H1 (cell line): ENCODE data around the gene STAT5A. TPM values are rescaled to one million over a fixed set of nuclear protein-coding genes. Genes with fewer than 3 reads are reported as not detected.

Experiments
- POLR2AphosphoS5 ChIP-seq: IDR thresholded peaks from 2 replicates; pipeline ENCODE4 v1.6.1; 2011; ENCODE audit warnings: low read depth, low read length
- RAD21 ChIP-seq, 2 experiments: IDR thresholded peaks in 1 of 2; conservative IDR thresholded peaks in 1 of 2; 2 replicates each; pipeline ENCODE4 v1.6.1; 2011; ENCODE audit warnings: low read depth in 2 of 2, low read length in 2 of 2, improper control_type of control experiment in 1 of 2, inconsistent platforms in 1 of 2, mild to moderate bottlenecking in 1 of 2, moderate library complexity in 1 of 2
- SAP30 ChIP-seq: fragments of 300-600 bp; sonication (generic); IDR thresholded peaks from 2 replicates; pipeline ENCODE4 v1.7.1; 2012; ENCODE audit warnings: low read length, moderate library complexity, mild to moderate bottlenecking, inconsistent platforms; ENCODE audit not compliant: insufficient read depth, insufficient replicate concordance
- polyA plus RNA-seq, 7 experiments: library from polyadenylated mRNA; depleted of rRNA in 3 of 7; stranded (reverse) in 5 of 7; unstranded in 2 of 7; fragments of >200 nt in 5 of 7; fragments of 200-250 nt in 2 of 7; gene quantifications; 1 replicate in 5 of 7; 2 replicates in 1 of 7; 4 replicates in 1 of 7; pipeline versions ENCODE4 v1.2.1 to v1.2.3, GENCODE V29; 2011 to 2013; ENCODE audit warnings: missing spikeins in 2 of 7, mixed read lengths in 2 of 7
- total RNA-seq: library from RNA; stranded (reverse); fragmentation: NEBNext Ultra II Directional; extraction: Animal tissue kit (Norgen Biotek cat#: 25700); gene quantifications from 2 replicates; pipeline ENCODE4 v1.2.1, GENCODE V29; 2021
- TF ChIP-seq, protein P1 (sequence below): fragments of 300-600 bp; sonication (generic); IDR thresholded peaks from 2 replicates; pipeline ENCODE4 v1.7.1; 2012; ENCODE audit warnings: low read length, moderate library complexity, mild to moderate bottlenecking, inconsistent platforms; ENCODE audit not compliant: insufficient replicate concordance
- TF ChIP-seq, protein P2 (sequence below): IDR thresholded peaks from 2 replicates; pipeline ENCODE4 v1.6.1; 2012; ENCODE audit warnings: low read length, inconsistent platforms
- TF ChIP-seq, protein P3 (sequence below): IDR thresholded peaks from 2 replicates; pipeline ENCODE4 v1.6.1; 2012; ENCODE audit warnings: inconsistent platforms

Gene STAT5A
- total and polyA plus RNA-seq, 2 of the 8 experiments (the other 6 are each of a cell fraction or from before 2014, with no cell fraction given) = 4.2 to 5.4 TPM

DNA sequence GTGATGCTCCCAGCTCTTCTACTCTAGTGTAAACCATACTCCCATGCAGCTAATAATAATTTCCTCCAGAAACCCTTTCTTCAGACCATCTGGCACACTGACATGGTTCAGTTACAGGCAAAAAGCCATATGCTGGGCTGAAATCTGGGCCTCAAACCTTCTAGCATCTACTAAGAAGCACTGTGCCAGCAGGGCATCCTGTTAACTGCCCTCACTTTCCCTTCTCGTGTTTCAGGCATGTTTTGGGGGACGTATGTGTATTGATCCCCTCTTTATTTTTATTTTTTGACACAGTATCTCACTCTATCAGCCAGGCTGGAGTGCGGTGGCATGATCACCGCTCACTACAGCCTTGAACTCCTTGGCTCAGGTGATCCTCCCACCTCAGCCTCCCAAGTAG, 33.3 kb downstream of the STAT5A start (continued):
- TF ChIP-seq, protein P1, sequence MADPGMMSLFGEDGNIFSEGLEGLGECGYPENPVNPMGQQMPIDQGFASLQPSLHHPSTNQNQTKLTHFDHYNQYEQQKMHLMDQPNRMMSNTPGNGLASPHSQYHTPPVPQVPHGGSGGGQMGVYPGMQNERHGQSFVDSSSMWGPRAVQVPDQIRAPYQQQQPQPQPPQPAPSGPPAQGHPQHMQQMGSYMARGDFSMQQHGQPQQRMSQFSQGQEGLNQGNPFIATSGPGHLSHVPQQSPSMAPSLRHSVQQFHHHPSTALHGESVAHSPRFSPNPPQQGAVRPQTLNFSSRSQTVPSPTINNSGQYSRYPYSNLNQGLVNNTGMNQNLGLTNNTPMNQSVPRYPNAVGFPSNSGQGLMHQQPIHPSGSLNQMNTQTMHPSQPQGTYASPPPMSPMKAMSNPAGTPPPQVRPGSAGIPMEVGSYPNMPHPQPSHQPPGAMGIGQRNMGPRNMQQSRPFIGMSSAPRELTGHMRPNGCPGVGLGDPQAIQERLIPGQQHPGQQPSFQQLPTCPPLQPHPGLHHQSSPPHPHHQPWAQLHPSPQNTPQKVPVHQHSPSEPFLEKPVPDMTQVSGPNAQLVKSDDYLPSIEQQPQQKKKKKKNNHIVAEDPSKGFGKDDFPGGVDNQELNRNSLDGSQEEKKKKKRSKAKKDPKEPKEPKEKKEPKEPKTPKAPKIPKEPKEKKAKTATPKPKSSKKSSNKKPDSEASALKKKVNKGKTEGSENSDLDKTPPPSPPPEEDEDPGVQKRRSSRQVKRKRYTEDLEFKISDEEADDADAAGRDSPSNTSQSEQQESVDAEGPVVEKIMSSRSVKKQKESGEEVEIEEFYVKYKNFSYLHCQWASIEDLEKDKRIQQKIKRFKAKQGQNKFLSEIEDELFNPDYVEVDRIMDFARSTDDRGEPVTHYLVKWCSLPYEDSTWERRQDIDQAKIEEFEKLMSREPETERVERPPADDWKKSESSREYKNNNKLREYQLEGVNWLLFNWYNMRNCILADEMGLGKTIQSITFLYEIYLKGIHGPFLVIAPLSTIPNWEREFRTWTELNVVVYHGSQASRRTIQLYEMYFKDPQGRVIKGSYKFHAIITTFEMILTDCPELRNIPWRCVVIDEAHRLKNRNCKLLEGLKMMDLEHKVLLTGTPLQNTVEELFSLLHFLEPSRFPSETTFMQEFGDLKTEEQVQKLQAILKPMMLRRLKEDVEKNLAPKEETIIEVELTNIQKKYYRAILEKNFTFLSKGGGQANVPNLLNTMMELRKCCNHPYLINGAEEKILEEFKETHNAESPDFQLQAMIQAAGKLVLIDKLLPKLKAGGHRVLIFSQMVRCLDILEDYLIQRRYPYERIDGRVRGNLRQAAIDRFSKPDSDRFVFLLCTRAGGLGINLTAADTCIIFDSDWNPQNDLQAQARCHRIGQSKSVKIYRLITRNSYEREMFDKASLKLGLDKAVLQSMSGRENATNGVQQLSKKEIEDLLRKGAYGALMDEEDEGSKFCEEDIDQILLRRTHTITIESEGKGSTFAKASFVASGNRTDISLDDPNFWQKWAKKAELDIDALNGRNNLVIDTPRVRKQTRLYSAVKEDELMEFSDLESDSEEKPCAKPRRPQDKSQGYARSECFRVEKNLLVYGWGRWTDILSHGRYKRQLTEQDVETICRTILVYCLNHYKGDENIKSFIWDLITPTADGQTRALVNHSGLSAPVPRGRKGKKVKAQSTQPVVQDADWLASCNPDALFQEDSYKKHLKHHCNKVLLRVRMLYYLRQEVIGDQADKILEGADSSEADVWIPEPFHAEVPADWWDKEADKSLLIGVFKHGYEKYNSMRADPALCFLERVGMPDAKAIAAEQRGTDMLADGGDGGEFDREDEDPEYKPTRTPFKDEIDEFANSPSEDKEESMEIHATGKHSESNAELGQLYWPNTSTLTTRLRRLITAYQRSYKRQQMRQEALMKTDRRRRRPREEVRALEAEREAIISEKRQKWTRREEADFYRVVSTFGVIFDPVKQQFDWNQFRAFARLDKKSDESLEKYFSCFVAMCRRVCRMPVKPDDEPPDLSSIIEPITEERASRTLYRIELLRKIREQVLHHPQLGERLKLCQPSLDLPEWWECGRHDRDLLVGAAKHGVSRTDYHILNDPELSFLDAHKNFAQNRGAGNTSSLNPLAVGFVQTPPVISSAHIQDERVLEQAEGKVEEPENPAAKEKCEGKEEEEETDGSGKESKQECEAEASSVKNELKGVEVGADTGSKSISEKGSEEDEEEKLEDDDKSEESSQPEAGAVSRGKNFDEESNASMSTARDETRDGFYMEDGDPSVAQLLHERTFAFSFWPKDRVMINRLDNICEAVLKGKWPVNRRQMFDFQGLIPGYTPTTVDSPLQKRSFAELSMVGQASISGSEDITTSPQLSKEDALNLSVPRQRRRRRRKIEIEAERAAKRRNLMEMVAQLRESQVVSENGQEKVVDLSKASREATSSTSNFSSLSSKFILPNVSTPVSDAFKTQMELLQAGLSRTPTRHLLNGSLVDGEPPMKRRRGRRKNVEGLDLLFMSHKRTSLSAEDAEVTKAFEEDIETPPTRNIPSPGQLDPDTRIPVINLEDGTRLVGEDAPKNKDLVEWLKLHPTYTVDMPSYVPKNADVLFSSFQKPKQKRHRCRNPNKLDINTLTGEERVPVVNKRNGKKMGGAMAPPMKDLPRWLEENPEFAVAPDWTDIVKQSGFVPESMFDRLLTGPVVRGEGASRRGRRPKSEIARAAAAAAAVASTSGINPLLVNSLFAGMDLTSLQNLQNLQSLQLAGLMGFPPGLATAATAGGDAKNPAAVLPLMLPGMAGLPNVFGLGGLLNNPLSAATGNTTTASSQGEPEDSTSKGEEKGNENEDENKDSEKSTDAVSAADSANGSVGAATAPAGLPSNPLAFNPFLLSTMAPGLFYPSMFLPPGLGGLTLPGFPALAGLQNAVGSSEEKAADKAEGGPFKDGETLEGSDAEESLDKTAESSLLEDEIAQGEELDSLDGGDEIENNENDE = no peak
- TF ChIP-seq, protein P2, sequence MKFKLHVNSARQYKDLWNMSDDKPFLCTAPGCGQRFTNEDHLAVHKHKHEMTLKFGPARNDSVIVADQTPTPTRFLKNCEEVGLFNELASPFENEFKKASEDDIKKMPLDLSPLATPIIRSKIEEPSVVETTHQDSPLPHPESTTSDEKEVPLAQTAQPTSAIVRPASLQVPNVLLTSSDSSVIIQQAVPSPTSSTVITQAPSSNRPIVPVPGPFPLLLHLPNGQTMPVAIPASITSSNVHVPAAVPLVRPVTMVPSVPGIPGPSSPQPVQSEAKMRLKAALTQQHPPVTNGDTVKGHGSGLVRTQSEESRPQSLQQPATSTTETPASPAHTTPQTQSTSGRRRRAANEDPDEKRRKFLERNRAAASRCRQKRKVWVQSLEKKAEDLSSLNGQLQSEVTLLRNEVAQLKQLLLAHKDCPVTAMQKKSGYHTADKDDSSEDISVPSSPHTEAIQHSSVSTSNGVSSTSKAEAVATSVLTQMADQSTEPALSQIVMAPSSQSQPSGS = no peak
- TF ChIP-seq POLR2AphosphoS5 (no peak), SAP30 (no peak), RAD21 (IDR thresholded peaks at IDR 0.05 in 1 of 2, conservative IDR thresholded peaks at IDR 0.05 in 1 of 2; ENCODE audit: low read depth in 2 of 2, low read length in 2 of 2) (no peak)
- TF ChIP-seq, protein P3, sequence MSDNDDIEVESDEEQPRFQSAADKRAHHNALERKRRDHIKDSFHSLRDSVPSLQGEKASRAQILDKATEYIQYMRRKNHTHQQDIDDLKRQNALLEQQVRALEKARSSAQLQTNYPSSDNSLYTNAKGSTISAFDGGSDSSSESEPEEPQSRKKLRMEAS = no peak
